ENCODE data around the gene TAF1B.
"Not testable (repeated sequence)": the region's sequence is repeated elsewhere in the genome, so short reads cannot be mapped to it uniquely, and the experiment has no call there.

Gene TAF1B

GRCh38 chr2:9884436-9884835 lies 41.2 kb downstream of the TAF1B start:
- no peak for DNase-seq (ENCODE audit: low read depth)

- no peak for DNase-seq (ENCODE audit: low read depth)
Measured at GRCh38 chr2:9885036-9885684, 41.9 kb downstream of the TAF1B start.

GRCh38 chr2:9887513-9887912 lies 44.2 kb downstream of the TAF1B start:
- no peak for DNase-seq (ENCODE audit: low read depth)

GRCh38 chr2:9889812-9890261 lies 46.6 kb downstream of the TAF1B start:
- DNase-seq (ENCODE audit: low read depth) = no peak

- no peak for DNase-seq (ENCODE audit: low read depth)
Measured at GRCh38 chr2:9892236-9892635, 49.0 kb downstream of the TAF1B start.

- no peak for DNase-seq (ENCODE audit: low read depth)
Measured at GRCh38 chr2:9895669-9896590, 52.7 kb downstream of the TAF1B start.

GRCh38 chr2:9897331-9897737 lies 54.1 kb downstream of the TAF1B start:
- DNase-seq (ENCODE audit: low read depth) = peak; percentile 27

- no peak for DNase-seq (ENCODE audit: low read depth)
Measured at GRCh38 chr2:9897846-9898245, 54.6 kb downstream of the TAF1B start.

- DNase-seq (ENCODE audit: low read depth) = no peak
Measured at GRCh38 chr2:9905413-9905812, 62.1 kb downstream of the TAF1B start.

- no peak for DNase-seq (ENCODE audit: low read depth)
Measured at GRCh38 chr2:9907402-9907801, 64.1 kb downstream of the TAF1B start.

- DNase-seq (ENCODE audit: low read depth) = no peak
Measured at GRCh38 chr2:9908639-9909038, 65.4 kb downstream of the TAF1B start.

GRCh38 chr2:9909106-9909505 lies 65.8 kb downstream of the TAF1B start:
- no peak for DNase-seq (ENCODE audit: low read depth)

GRCh38 chr2:9910699-9911098 lies 67.4 kb downstream of the TAF1B start:
- no peak for DNase-seq (ENCODE audit: low read depth)

- no peak for DNase-seq (ENCODE audit: low read depth)
Measured at GRCh38 chr2:9912468-9912867, 69.2 kb downstream of the TAF1B start.

GRCh38 chr2:9914384-9915065 lies 71.3 kb downstream of the TAF1B start:
- peak; percentile 38 for DNase-seq (ENCODE audit: low read depth)

- no peak for DNase-seq (ENCODE audit: low read depth)
Measured at GRCh38 chr2:9918275-9918674, 75.0 kb downstream of the TAF1B start.

- DNase-seq (ENCODE audit: low read depth) = no peak
Measured at GRCh38 chr2:9919512-9919911, 76.2 kb downstream of the TAF1B start.

GRCh38 chr2:9927020-9927419 lies 83.7 kb downstream of the TAF1B start:
- DNase-seq (ENCODE audit: low read depth) = not testable (repeated sequence)

GRCh38 chr2:9937258-9937657 lies 94.0 kb downstream of the TAF1B start:
- DNase-seq (ENCODE audit: low read depth) = no peak

- no peak for DNase-seq (ENCODE audit: low read depth)
Measured at GRCh38 chr2:9937968-9938367, 94.7 kb downstream of the TAF1B start.

- no peak for DNase-seq (ENCODE audit: low read depth)
Measured at GRCh38 chr2:9939587-9940485, 96.6 kb downstream of the TAF1B start.

Data from activated T-cell treated with anti-CD3 and anti-CD28 coated beads for 24 hours (primary cell).